Sigmoid colon (tissue), 4 donors: ENCODE results near the gene PEPD.

Experiments used
- CTCF ChIP-seq, 4 experiments: fragments of 450-650 bp in 3 of 4; fragments of 200-600 bp in 1 of 4; IDR thresholded peaks; one replicate each; pipeline ENCODE4 v1.5.1; 2016 to 2019; ENCODE audit warnings: antibody characterized with exemption in 4 of 4, mild to moderate bottlenecking in 3 of 4, moderate library complexity in 2 of 4
- EP300 ChIP-seq, 4 donors: sonication (generic); formaldehyde crosslinking; IDR thresholded peaks; one replicate each; pipeline ENCODE4 v1.6.1; 2017; ENCODE audit warnings: antibody characterized with exemption in 4 of 4
- POLR2A ChIP-seq, 2 donors: fragments of 450-650 bp; IDR thresholded peaks; one replicate each; pipeline ENCODE4 v1.6.1; 2016; ENCODE audit warnings: antibody characterized with exemption in 2 of 2, mild to moderate bottlenecking in 2 of 2, moderate library complexity in 2 of 2
- POLR2AphosphoS5 ChIP-seq, 4 donors: sonication (generic); formaldehyde crosslinking; IDR thresholded peaks; one replicate each; pipeline ENCODE4 v1.6.1; 2017; ENCODE audit warnings: antibody characterized with exemption in 4 of 4

DNA sequence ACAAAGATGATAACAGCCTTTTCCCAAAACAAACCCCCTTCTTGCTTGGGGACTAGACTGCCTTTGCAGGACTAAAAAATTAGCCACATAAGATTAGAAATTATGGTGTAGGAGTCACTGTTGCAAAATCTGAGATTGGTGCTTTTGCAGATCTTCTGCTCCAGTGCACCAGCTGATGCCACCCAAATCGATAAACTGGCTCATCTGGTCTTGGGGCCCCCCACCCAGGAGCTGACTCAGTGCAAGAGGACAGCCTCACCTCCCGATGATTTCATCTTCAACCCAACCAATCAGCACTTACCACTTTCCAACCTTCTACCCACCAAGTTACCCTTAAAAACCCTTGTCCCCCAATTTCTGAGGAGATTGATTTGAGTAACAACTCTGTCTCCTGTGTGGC is 47.1 kb upstream of the PEPD start:
- TF ChIP-seq CTCF (IDR thresholded peaks at IDR 0.05): no peak
- no peak for TF ChIP-seq POLR2A (IDR thresholded peaks at IDR 0.05)
- TF ChIP-seq POLR2AphosphoS5 (IDR thresholded peaks at IDR 0.05): no peak
- TF ChIP-seq EP300 (IDR thresholded peaks at IDR 0.05): no peak
